Activated CD4-positive, CD25-positive, alpha-beta regulatory T cell treated with anti-CD3 and anti-CD28 coated beads, Interleukin-2, amount 50 U/mL, for 72 hours (primary cell): ENCODE measurements around the gene PLXNB2.
"Not testable (repeated sequence)": the region's sequence is repeated elsewhere in the genome, so short reads cannot be mapped to it uniquely, and the experiment has no call there.

Source experiments
- DNase-seq: peaks from one replicate; pipeline ENCODE4 v3.0.0; 2021

Gene PLXNB2

GRCh38 chr22:50325444-50326224 is 18.2 kb upstream of the PLXNB2 start:
- DNase-seq = peak; percentile 29

GRCh38 chr22:50323900-50324299 is 16.5 kb upstream of the PLXNB2 start:
- no peak for DNase-seq

GRCh38 chr22:50322382-50323104 is 15.1 kb upstream of the PLXNB2 start:
- DNase-seq = not testable (repeated sequence)

GRCh38 chr22:50320671-50321325 is 13.4 kb upstream of the PLXNB2 start:
- no peak for DNase-seq

GRCh38 chr22:50320116-50320515 is 12.7 kb upstream of the PLXNB2 start:
- DNase-seq = no peak

GRCh38 chr22:50319503-50319951 is 12.1 kb upstream of the PLXNB2 start:
- DNase-seq = no peak

- DNase-seq = no peak
These were observed 11.4 kb upstream of the PLXNB2 start for GRCh38 chr22:50318698-50319411.

- DNase-seq = no peak
These were observed 10.9 kb upstream of the PLXNB2 start for GRCh38 chr22:50318356-50318697.

- no peak for DNase-seq
These were observed 10.2 kb upstream of the PLXNB2 start for GRCh38 chr22:50317674-50318073.

GRCh38 chr22:50317178-50317577 is 9.7 kb upstream of the PLXNB2 start:
- no peak for DNase-seq

GRCh38 chr22:50316114-50317065 is 8.9 kb upstream of the PLXNB2 start:
- no peak for DNase-seq

- DNase-seq = no peak
These were observed 8.1 kb upstream of the PLXNB2 start for GRCh38 chr22:50315289-50316113.

GRCh38 chr22:50314455-50315288 is 7.2 kb upstream of the PLXNB2 start:
- DNase-seq = peak; percentile 82

GRCh38 chr22:50314081-50314454 is 6.6 kb upstream of the PLXNB2 start:
- no peak for DNase-seq

- no peak for DNase-seq
These were observed 6.2 kb upstream of the PLXNB2 start for GRCh38 chr22:50313600-50313999.

- no peak for DNase-seq
These were observed 5.6 kb upstream of the PLXNB2 start for GRCh38 chr22:50313021-50313420.

GRCh38 chr22:50312371-50312770 is 4.9 kb upstream of the PLXNB2 start:
- no peak for DNase-seq

GRCh38 chr22:50311606-50312351 is 4.3 kb upstream of the PLXNB2 start:
- DNase-seq = no peak

- DNase-seq = no peak
These were observed 3.6 kb upstream of the PLXNB2 start for GRCh38 chr22:50310949-50311444.
